Raji (cell line): ENCODE results near the gene HDAC9.

Source experiments
- POLR2A ChIP-seq: IDR thresholded peaks from 2 replicates; pipeline ENCODE4 v1.6.1; 2011; ENCODE audit warnings: low read depth, low read length, control low read depth; ENCODE audit not compliant: insufficient read depth

The HDAC9 gene

DNA sequence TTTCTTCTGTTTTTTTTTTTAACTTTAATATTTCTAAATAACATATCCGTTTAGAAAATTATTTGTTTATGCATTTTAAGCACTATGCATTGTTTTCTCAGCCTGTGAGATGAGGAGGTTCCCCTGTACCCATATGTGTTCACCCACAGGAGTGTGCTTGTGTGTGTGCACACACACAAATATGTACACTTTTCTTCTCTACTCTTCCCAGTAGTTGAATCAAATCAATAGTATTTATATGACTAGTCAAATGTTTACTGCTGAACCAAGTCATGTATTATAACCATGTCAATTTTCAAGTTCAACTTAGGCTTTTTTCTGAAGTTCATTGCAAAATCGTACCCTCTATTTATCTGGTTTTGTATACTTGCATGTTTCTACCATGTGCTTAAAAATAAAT is 37.3 kb downstream of the HDAC9 start:
- no peak for TF ChIP-seq POLR2A

DNA sequence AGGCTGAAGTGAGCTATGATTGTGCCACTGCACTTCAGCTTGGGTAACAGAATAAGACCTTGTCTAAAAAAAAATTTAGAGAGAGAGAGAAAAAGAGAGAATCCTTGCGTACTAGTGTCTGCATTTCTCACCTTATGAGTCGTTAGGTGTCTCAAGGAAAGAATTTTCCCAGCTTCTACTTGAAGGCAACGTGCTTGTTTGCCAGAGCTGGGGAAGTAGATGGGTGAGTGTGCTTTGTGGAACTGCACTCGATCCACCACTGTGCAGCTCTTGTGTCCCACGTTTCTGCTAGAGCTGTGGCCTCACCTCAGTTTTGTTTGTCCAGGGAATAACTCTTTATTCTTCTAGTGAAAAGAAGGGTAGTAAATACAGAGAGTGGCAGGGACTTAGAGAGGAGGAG is 38.9 kb downstream of the HDAC9 start:
- TF ChIP-seq POLR2A: no peak

DNA sequence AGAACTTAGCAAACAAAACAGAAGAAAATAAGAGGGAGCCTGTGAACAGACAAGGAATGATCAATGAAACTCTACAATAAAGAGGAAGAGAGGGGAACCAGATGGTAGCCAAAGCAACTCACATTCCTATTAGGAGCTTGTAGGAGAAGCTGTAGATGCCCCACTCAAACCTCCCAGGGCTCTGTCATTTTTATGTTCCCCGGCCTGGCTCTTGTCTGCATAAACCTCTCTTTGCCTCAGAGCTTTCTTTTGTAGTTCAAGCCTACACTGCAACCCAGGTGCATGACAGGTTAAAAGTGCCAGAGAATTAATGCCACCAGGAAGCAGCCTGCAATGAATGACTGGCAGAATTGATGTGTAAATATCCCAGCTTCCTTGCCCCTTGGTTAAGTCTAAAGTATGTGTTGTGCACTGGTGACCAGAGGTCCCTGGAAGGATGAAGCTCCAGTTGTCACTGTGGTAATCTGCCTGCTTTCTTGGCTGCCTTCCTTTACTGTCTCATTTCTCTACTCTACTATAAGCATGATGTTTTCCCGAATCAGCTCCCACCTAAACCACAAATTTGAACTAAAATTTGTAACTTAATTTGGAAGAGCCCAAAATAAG is 40.4 kb downstream of the HDAC9 start:
- no peak for TF ChIP-seq POLR2A

- TF ChIP-seq POLR2A: no peak
Observed at GRCh38 chr7:18536486-18536885, 40.9 kb downstream of the HDAC9 start.

DNA sequence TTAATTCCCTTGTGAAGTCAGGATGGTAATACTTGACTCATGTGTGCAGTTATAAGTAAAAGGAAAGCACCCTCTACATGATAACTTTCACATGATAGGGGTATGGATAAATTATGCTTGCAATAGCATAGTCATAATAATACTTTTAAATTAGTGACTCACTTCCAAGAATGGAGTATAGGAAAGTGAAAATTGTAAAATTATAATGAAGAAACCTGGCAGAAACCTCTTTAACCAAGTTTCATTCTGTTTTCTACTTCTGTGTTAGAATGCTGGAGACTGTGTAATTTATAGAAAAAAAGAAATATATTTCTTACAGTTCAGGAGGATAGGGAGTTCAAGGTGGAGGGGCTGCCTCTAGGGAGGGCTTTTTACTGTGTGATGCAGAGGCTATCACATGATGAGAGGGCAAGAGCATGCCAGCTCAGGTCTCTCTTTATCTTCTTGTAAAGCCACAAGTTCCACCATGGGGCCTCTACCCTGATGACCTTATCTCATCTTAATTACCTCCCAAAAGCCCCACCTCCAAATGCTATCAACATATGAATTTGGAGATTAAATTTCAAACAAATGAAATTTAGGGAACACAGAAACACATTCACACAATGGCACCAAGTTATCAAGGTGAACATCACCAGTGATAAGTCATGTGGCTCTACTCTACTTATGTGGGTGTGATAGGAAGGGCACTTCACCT is 43.2 kb downstream of the HDAC9 start:
- no peak for TF ChIP-seq POLR2A

DNA sequence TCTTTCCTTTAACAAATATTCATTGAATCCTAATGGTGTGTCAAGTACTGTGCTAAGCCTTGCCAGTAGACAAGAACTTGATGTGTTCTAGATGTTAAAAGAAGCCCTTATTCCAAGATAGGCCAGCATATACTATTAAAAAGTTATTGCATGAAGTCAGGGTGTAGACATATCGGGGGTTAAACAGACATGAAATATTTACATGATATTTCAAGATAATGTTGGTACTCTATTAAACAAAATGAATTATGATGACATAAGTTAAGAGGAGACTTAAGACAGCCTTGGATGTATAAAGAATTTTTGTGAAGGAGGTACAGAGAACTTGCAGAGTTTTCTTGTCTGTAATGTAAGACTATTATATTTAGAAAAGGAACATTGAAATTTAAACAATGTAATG is 44.8 kb downstream of the HDAC9 start:
- no peak for TF ChIP-seq POLR2A

DNA sequence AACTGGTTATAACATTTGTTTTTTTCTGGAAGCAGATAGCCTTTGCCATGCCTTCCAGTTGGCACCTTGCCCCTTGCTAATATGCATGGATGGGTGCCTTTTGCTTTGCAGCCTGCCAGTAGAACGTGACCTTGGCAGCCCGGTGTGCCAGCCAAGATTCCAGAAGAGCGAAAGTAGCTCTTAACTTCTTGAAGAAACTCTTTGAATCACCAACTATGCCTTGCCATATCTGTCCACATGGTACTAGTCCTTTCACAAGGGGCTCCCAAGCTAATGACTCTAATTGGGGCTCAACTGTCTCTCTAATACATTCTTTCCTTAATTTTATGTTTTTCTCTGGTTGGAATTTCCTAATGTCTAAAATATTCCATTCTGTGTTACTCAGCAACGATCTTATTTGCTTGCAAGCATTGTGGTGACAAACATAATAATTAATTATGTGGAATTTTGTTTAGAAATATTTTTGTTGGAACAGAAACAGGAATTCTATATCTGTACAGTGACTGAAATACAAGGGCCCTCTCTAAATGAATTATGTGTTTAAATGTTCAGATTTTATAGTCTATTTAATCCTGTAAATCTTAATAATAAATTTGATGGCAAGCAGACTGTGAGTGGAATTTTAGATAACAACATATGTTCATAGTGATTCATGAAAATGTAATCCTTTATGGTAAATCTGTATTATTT is 45.8 kb downstream of the HDAC9 start:
- TF ChIP-seq POLR2A: no peak

- TF ChIP-seq POLR2A: no peak
Observed at GRCh38 chr7:18541871-18542212, 46.3 kb downstream of the HDAC9 start.

GRCh38 chr7:18546576-18546975 is 51.0 kb downstream of the HDAC9 start:
- no peak for TF ChIP-seq POLR2A

DNA sequence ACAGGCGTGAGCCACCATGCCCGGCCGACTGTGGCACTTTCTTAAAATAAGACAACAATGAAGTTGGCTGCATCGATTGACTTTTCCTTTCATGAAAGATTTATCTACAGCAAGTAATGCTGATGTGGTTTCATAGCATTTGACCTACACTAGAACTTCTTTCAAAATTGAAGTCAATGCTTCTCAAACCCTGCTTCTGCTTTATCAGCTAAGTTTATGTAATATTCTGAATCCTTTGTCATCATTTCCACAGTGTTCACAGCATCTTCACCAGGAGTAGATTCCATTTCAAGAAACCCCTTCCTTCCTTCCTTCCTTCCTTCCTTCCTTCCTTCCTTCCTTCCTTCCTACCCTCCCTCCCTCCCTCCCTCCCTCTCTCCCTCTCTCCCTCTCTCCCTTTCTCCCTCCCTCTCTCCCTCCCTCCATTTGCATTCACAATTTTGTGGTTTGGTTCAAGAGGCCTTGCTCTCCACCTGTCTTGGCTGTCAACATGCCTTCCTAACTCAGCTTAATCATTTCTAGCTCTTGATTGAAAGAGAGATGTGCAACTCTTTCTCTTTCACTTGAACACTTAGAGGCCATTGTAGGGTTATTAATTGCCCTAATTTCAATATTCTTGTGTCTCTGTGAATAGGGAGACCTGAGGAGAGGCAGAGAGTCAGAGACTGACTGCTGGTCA is 52.1 kb downstream of the HDAC9 start:
- no peak for TF ChIP-seq POLR2A

DNA sequence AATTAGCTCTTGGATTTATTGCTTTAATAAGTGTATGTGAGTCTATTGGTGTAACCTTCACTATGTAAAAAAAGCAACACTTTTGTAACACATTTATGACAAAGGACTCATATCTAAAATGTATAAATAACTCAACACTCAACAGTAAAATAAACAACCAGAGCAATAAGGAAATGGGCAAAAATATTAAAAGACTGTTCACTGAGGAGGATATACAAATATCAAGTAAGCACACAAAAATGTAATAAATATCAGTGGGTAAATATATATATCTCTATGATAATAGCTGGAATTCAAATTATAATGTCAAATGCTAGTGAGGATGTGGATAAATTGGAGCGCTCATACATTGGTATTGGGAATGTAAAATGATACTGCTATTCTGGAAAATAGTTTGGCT is 53.0 kb downstream of the HDAC9 start:
- TF ChIP-seq POLR2A: no peak

DNA sequence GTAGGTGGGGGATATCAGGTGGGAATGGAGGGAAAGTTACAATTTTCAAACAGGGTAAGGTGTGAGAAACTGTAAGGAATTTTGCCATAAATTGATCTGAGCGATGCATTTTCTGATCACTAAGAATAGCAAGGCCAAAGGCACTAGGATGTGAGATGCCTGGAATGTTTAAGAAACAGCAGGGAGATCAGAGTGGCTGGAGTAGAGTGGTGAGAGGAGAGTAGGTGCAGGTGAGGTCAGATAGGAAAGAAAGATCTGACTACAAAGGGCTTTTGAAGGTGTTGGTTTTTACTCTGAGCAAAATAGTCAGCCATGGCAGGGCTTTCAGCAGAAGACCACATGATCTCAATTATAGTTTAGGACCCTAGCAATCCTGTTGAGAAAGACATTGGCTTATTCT is 55.0 kb downstream of the HDAC9 start:
- TF ChIP-seq POLR2A: no peak

GRCh38 chr7:18552316-18552916 is 56.9 kb downstream of the HDAC9 start:
- no peak for TF ChIP-seq POLR2A

- TF ChIP-seq POLR2A: no peak
Observed at GRCh38 chr7:18552943-18553604, 57.5 kb downstream of the HDAC9 start.

- TF ChIP-seq POLR2A: no peak
Observed at GRCh38 chr7:18553605-18554003, 58.1 kb downstream of the HDAC9 start.
